ENCODE data around the gene SPOCD1. TPM values are rescaled to one million over a fixed set of nuclear protein-coding genes. Genes with fewer than 3 reads are reported as not detected.

The SPOCD1 gene
- total RNA-seq: 0.76 TPM

GRCh38 chr1:31815752-31816500, at the start of gene SPOCD1:
TSS of gene SPOCD1 (minus strand) at chr1:31816022. CDS start at chr1:31815333, 689 bp downstream.

GRCh38 chr1:31764312-31765040, 51.3 kb downstream of the SPOCD1 start, which contains the start of gene ADGRB2:
TSS of gene ADGRB2 (minus strand) at chr1:31764340. CDS start at chr1:31757221, 7,119 bp downstream.

Small RNAs within 50 kb of the gene (small RNA-seq; reads per million reads assigned to genes)
- gene MIR4254 (ENCODE audit: low replicate concordance): not detected

Other genes starting within 250 kb of the SPOCD1 start
- gene TINAGL1, start 239.5 kb downstream of the SPOCD1 start, total RNA-seq: 96.1 TPM
- 0.35 TPM for gene HCRTR1, start 198.3 kb downstream of the SPOCD1 start, total RNA-seq
- gene PEF1, start 171.1 kb downstream of the SPOCD1 start, total RNA-seq: 76.0 TPM
- 113 TPM for gene COL16A1, start 112.0 kb downstream of the SPOCD1 start, total RNA-seq
- 18.9 TPM for gene ADGRB2, start 51.7 kb downstream of the SPOCD1 start, total RNA-seq
- gene PTP4A2, start 122.3 kb upstream of the SPOCD1 start, total RNA-seq: 251 TPM
- gene KHDRBS1, start 197.8 kb upstream of the SPOCD1 start, total RNA-seq: 133 TPM